Esophagus (tissue), 2 donors: ENCODE data around the gene CTSS. TPM values are rescaled to one million over a fixed set of nuclear protein-coding genes. Genes with fewer than 3 reads are reported as not detected.

Experiments used
- H3K27ac ChIP-seq, 2 donors: one replicate each; pipeline ENCODE4 v1.5.1; 2013; ENCODE audit warnings: low read depth in 2 of 2, mild to moderate bottlenecking in 2 of 2, inconsistent platforms in 1 of 2, low read length in 1 of 2, moderate library complexity in 1 of 2
- H3K27me3 ChIP-seq, 2 donors: one replicate each; pipeline ENCODE4 v1.6.1; 2013; ENCODE audit warnings: low read length in 2 of 2, control low read depth in 1 of 2, mild to moderate bottlenecking in 1 of 2; ENCODE audit not compliant: insufficient read depth in 2 of 2, control insufficient read depth in 1 of 2
- H3K36me3 ChIP-seq, 2 donors: one replicate each; pipeline ENCODE4 v1.6.1; 2013; ENCODE audit warnings: low read length in 1 of 2; ENCODE audit not compliant: control insufficient read depth in 2 of 2, insufficient read depth in 2 of 2
- H3K4me1 ChIP-seq, 2 donors: one replicate each; pipeline ENCODE4 v1.6.1; 2013; ENCODE audit warnings: low read length in 1 of 2; ENCODE audit not compliant: control insufficient read depth in 2 of 2, insufficient read depth in 2 of 2
- H3K4me3 ChIP-seq, 2 donors: one replicate each; pipeline ENCODE4 v1.5.1; 2013; ENCODE audit warnings: low read length in 2 of 2, mild to moderate bottlenecking in 2 of 2, low read depth in 1 of 2, moderate library complexity in 1 of 2
- H3K9me3 ChIP-seq, 2 donors: one replicate each; pipeline ENCODE4 v1.6.1; 2013; ENCODE audit warnings: mild to moderate bottlenecking in 2 of 2, low read depth in 1 of 2, low read length in 1 of 2, moderate library complexity in 1 of 2; ENCODE audit not compliant: control insufficient read depth in 2 of 2, insufficient read depth in 1 of 2
- WGBS, 2 donors: extraction: QIAGEN DNeasy Blood & Tissue Kit; methylation state at CpG; one replicate each; pipeline ENCODE4 v1.1.7; 2013; 5-methylcytosine and 5-hydroxymethylcytosine counted together
- polyA plus RNA-seq, 2 donors: library from polyadenylated mRNA; stranded (reverse); fragments of 200-250 nt; gene quantifications; one replicate each; pipeline ENCODE4 v1.2.3, GENCODE V29; 2013
- donor health status: healthy with polysubstance abuse.
- donor health status: Bipolar disorder and iron deficiency.

CTSS gene
- polyA plus RNA-seq, result 10 to 100 TPM; 17.2 to 20.2 TPM

DNA sequence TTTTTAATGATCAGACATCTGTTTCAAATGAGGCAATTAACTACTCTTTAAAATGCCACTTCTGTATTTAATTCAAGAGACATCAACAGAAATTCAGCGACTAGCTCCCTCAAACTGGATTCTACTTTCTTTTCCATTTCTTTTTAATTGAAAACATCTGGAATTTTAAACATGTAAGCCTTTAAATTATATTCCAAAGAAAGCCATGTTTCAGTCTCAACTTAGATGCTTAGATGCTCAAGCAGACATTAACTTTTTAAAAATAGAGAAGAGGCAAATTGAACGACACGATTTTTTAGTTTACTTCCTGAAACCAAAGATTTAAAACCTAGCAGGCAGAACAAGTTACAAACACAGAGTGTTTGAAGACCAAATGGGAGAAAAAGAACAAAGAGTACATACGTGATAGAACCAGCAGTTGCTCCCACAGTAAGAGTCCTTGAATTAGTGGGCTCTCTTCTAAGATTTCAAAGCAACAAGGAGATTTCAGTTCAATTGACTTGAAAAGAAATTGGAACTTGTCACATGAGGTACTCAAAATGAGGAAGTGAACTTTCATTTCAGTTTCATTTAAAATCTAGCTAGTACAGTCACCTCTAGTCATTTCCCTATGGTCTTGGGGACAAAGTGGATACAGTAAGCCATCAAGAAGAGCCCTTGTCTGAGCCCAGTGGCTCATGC, at the start of gene CTSS:
CTSS (minus strand) TSS at position 483 of the 681 bp plus-strand sequence. CDS start 1,015 bp downstream, outside the sequence.
- Histone ChIP-seq H3K4me1 (no peaks in the 10 kb centered on the region), H3K27ac (peak within 1 kb of the TSS; percentile 60 to 74), H3K9me3 (no peaks in the 10 kb centered on the region), H3K36me3 (no peaks in the 10 kb centered on the region), H3K27me3 (no peaks in the 10 kb centered on the region), H3K4me3 (peak within 1 kb of the TSS in 1 of 2 donors; percentile 41)
- WGBS, 2 donors, result 7 to 10% methylated on average over 4 of the region's 4 CpGs

DNA sequence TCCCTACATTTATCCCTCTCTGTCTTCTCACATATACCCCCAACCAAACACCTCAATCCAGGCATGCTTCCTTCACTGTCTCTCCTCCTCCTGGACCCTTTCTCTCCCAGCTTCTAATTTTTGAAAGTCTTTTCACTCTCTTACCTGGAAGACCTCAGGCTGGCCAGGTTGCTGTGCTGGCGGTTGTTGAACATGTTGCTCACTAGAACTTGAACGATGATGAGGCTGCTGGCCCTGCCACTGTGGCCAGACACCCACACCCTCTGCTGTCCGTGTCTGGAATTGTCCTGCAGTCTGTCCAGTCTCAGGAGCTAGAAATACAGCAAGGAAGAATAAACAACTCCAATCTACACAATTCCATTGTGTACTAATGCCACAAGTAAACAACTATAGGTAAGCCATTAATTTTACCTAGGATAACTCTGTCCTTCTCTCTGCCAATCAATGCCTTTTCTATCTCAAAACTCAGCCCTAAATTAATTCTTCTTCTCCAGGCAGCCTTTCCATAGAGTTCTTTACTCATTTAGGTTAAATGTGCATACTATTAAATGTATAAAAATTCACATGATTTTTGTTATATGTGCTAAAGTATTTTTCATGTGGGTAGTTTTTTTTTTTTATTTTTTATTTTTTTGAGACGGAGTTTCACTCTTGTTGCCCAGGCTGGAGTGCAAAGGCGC, 47.6 kb upstream of the CTSS start:
- Histone ChIP-seq H3K36me3 (peaks cover 17 to 19% of the 10 kb centered on the region in 2 donors), H3K27ac (no peak overlapping the region), H3K27me3 (no peaks in the 10 kb centered on the region), H3K4me1 (no peaks in the 10 kb centered on the region), H3K9me3 (no peaks in the 10 kb centered on the region), H3K4me3 (no peak overlapping the region)
- 52 to 56% methylated on average over 5 of the region's 5 CpGs for WGBS, 2 donors

GRCh38 chr1:150810958-150811659, 45.5 kb upstream of the CTSS start:
- no peak overlapping the region for H3K4me3 ChIP-seq
- no peaks in the 10 kb centered on the region for H3K27me3 ChIP-seq
- 63 to 73% methylated on average over 9 of the region's 9 CpGs for WGBS, 2 donors
- H3K27ac ChIP-seq, result no peak overlapping the region
- no peaks in the 10 kb centered on the region for H3K4me1 ChIP-seq
- peaks cover 9 to 14% of the 10 kb centered on the region in 2 donors for H3K36me3 ChIP-seq
- H3K9me3 ChIP-seq, result no peaks in the 10 kb centered on the region

DNA sequence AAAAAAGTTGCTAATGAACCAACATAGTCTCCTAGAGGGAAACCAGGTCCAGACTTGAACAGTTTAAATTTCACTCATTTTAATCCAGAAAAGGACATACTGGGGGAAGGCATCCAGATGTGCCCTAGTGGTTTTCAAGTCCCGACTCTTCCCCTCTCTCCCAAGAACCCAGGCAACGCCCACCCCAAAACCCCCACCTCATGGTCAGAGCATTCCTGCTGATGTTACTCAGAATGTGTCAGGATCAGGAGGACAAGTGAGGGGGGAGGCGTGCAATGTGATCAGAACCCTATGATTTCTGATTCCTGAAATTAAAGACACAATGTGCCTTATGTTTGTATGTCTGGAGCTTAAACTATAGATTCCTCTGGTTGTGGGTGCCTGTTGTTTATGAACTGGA, 44.1 kb upstream of the CTSS start:
- Histone ChIP-seq H3K27me3 (no peaks in the 10 kb centered on the region), H3K4me1 (no peaks in the 10 kb centered on the region), H3K4me3 (no peak overlapping the region), H3K9me3 (no peaks in the 10 kb centered on the region), H3K27ac (no peak overlapping the region), H3K36me3 (peaks cover 9 to 12% of the 10 kb centered on the region in 2 donors)
- WGBS, 2 donors, result 57 to 61% methylated on average over 3 of the region's 3 CpGs

- no peak overlapping the region for H3K4me3 ChIP-seq
- no peaks in the 10 kb centered on the region for H3K4me1 ChIP-seq
- H3K36me3 ChIP-seq, result peaks cover 7 to 9% of the 10 kb centered on the region in 2 donors
- WGBS, 2 donors, result 64 to 69% methylated on average over 2 of the region's 2 CpGs
- H3K9me3 ChIP-seq, result no peaks in the 10 kb centered on the region
- no peaks in the 10 kb centered on the region for H3K27me3 ChIP-seq
- no peak overlapping the region for H3K27ac ChIP-seq
These were observed 43.3 kb upstream of the CTSS start for GRCh38 chr1:150808846-150809245.

DNA sequence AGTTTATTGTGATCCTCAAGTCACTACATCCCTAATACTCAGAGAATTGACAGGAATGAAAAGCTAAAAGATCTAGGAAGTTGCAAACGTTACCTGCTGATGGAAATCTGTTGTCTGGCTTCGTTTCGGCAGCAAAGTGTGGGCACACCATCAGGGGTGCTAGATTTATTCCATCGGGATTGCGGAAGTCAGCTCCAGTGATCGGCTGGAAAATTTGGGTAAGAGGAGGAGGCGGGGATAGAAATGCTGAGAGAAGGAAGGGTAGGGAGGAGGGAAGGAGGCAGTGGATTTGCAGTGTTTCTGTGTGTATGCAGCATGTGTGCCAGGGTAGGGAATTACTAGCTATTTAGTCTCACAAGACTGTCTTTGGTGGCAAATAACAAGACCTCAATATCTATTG, 42.5 kb upstream of the CTSS start, which contains the start of gene CTSK:
CTSK (minus strand) TSS at position 140 of the 400 bp plus-strand sequence. CDS start 1,455 bp downstream, outside the sequence.
- Histone ChIP-seq H3K27ac (peak within 1 kb of the TSS in 1 of 2 donors; percentile 3), H3K36me3 (peaks cover 5 to 6% of the 10 kb centered on the region in 2 donors), H3K9me3 (no peaks in the 10 kb centered on the region), H3K4me3 (peak within 1 kb of the TSS in 1 of 2 donors; percentile 21), H3K4me1 (no peaks in the 10 kb centered on the region), H3K27me3 (no peaks in the 10 kb centered on the region)
- WGBS, 2 donors, result 57 to 66% methylated on average over 7 of the region's 7 CpGs

GRCh38 chr1:150807249-150808023, 41.9 kb upstream of the CTSS start:
- no peaks in the 10 kb centered on the region for H3K4me1 ChIP-seq
- H3K36me3 ChIP-seq, result peaks cover 0 to 2% of the 10 kb centered on the region in 2 donors
- H3K9me3 ChIP-seq, result no peaks in the 10 kb centered on the region
- H3K27me3 ChIP-seq, result no peaks in the 10 kb centered on the region
- no peak overlapping the region for H3K27ac ChIP-seq
- WGBS, 2 donors, result 41 to 57% methylated on average over 7 of the region's 7 CpGs
- H3K4me3 ChIP-seq, result peak overlapping the region in 1 of 2 donors; percentile 21

DNA sequence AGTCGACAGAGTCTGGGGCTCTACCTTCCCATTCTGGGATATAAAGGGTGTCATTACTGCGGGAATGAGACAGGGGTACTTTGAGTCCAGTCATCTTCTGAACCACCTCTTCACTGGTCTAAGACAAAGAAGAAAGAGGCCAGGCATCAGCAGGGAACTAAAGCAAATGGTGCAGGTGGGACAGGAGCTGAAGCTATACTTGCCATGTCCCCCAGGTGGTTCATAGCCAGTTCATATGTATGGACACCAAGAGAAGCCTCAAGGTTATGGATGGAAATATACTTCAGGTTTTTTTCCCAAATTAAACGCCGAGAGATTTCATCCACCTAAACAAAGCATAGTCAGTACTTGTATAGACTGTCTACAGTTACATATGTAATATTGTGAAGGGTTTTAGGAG, 40.3 kb upstream of the CTSS start:
- H3K36me3 ChIP-seq, result no peaks in the 10 kb centered on the region
- WGBS, 2 donors, result 84 to 86% methylated on average over 4 of the region's 4 CpGs
- no peaks in the 10 kb centered on the region for H3K4me1 ChIP-seq
- no peak overlapping the region for H3K27ac ChIP-seq
- no peak overlapping the region for H3K4me3 ChIP-seq
- H3K9me3 ChIP-seq, result no peaks in the 10 kb centered on the region
- no peaks in the 10 kb centered on the region for H3K27me3 ChIP-seq

DNA sequence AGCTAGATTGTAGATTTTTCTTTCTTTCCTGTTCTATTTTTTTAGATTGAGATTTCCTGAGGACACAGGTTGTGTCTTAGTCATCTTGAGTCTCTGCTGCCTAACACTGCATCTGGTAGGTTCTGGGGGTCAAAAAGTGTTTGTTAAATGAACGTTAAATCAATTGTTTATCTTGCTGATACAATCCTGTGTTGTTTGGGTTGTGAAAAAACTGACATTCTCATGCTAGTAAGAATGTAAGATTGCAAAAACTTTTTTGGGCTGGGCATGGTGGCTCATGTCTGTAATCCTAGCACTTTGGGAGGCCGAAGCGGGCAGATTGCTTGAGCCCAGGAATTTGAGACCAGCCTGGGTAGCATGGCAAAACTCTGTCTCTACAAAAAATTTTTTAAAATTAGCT, 39.1 kb upstream of the CTSS start:
- Histone ChIP-seq H3K27me3 (no peaks in the 10 kb centered on the region), H3K4me1 (no peaks in the 10 kb centered on the region), H3K36me3 (no peaks in the 10 kb centered on the region), H3K4me3 (no peak overlapping the region), H3K27ac (no peak overlapping the region), H3K9me3 (no peaks in the 10 kb centered on the region)
- WGBS, 2 donors, result 85 to 87% methylated on average over 3 of the region's 3 CpGs
